Adrenal gland (tissue), 12 donors: ENCODE measurements around the gene ARFGEF2. TPM values are rescaled to one million over a fixed set of nuclear protein-coding genes. Genes with fewer than 3 reads are reported as not detected.
"Not testable (repeated sequence)": the region's sequence is repeated elsewhere in the genome, so short reads cannot be mapped to it uniquely, and the experiment has no call there.

Source experiments
- DNase-seq, 7 donors: peaks; one replicate each; pipeline ENCODE4 v3.0.0-alpha.2; 2019 to 2020
- H3K27ac ChIP-seq, 5 donors: fragments of 200-600 bp; sonication (generic) in 4 of 5; 1 replicate in 3 of 5; 2 replicates in 2 of 5; pipeline versions ENCODE4 v1.5.1 to v1.8.0; 2016 to 2020; ENCODE audit warnings: mild to moderate bottlenecking in 1 of 5
- H3K27me3 ChIP-seq: fragments of 200-600 bp; 2 replicates; pipeline ENCODE4 v1.8.0; 2021
- H3K36me3 ChIP-seq, 2 donors: fragments of 200-600 bp; replicated peaks in 1 of 2; 1 replicate in 1 of 2; 2 replicates in 1 of 2; pipeline versions ENCODE4 v1.5.1 to v1.8.0; 2018 to 2022
- H3K4me1 ChIP-seq, 2 donors: fragments of 200-600 bp; replicated peaks in 1 of 2; 1 replicate in 1 of 2; 2 replicates in 1 of 2; pipeline versions ENCODE4 v1.5.1 to v1.8.0; 2018 to 2021
- H3K4me3 ChIP-seq, 4 donors: fragments of 200-600 bp; sonication (generic) in 3 of 4; one replicate each; pipeline ENCODE4 v1.5.1; 2016 to 2018
- H3K9me3 ChIP-seq, 3 donors: fragments of 200-600 bp; sonication (generic) in 1 of 3; replicated peaks in 1 of 3; 1 replicate in 2 of 3; 2 replicates in 1 of 3; pipeline versions ENCODE4 v1.5.1 to v1.8.0; 2016 to 2021
- POLR2A ChIP-seq, 2 donors: fragments of 450-650 bp; IDR thresholded peaks; one replicate each; pipeline ENCODE4 v1.6.1; 2017; ENCODE audit warnings: antibody characterized with exemption in 2 of 2, mild to moderate bottlenecking in 2 of 2, moderate library complexity in 1 of 2
- WGBS, 4 donors: extraction: QIAGEN DNeasy Blood & Tissue Kit in 2 of 4; methylation state at CpG; one replicate each; pipeline versions ENCODE4 v1.1.5 to v1.1.7; 2013 to 2017; 5-methylcytosine and 5-hydroxymethylcytosine counted together
- intact Hi-C, 2 donors: fragments of 100-400 bp; cut with DNase I; formaldehyde crosslinking; loops; one replicate each; pipeline versions ENCODE4 v1.14.1 to v1.15.0; 2022 to 2023
- polyA plus RNA-seq, 3 donors: library from polyadenylated mRNA; stranded (reverse); fragments of 200-250 nt in 2 of 3; fragments of 350-450 nt in 1 of 3; fragmentation: Illumina TruSeq in 1 of 3; extraction: RNeasy Lipid Tissue Mini Kit (QIAGEN cat#74804) in 1 of 3; gene quantifications; one replicate each; pipeline ENCODE4 v1.2.3, GENCODE V29; 2013 to 2014
- total RNA-seq, 9 donors: library from RNA; depleted of rRNA in 4 of 9; stranded (reverse); fragments of >200 nt in 4 of 9; fragments of 120-200 nt in 1 of 9; fragmentation: NEBNext Ultra II Directional in 1 of 9; extraction: Animal tissue kit (Norgen Biotek cat#: 25700) in 1 of 9; gene quantifications; one replicate each; pipeline versions ENCODE4 v1.1.0 to v1.2.4, GENCODE V29; 2013 to 2023
- TF ChIP-seq, protein P1 (sequence below), 6 experiments: fragments of 450-650 bp in 4 of 6; fragments of 200-600 bp in 2 of 6; sonication (generic) in 1 of 6; IDR thresholded peaks; 1 replicate in 5 of 6; 2 replicates in 1 of 6; pipeline versions ENCODE4 v1.5.1 to v1.8.0; 2016 to 2021; ENCODE audit warnings: antibody characterized with exemption in 6 of 6, mild to moderate bottlenecking in 2 of 6, moderate library complexity in 1 of 6
- donor health status: healthy with polysubstance abuse.
- donor health status: Bipolar disorder and iron deficiency.
- donor health status: DM: yes; HTN: yes; CAD: no.
- donor health status: DM: no; HTN: no; CAD: no.
- donor health status: DM: no; HTN: no; CAD: no.
- donor health status: DM: yes; HTN: yes; CAD: no.

The ARFGEF2 gene
- total and polyA plus RNA-seq, 12 donors = 17.1 to 128 (median 69.3) TPM

DNA sequence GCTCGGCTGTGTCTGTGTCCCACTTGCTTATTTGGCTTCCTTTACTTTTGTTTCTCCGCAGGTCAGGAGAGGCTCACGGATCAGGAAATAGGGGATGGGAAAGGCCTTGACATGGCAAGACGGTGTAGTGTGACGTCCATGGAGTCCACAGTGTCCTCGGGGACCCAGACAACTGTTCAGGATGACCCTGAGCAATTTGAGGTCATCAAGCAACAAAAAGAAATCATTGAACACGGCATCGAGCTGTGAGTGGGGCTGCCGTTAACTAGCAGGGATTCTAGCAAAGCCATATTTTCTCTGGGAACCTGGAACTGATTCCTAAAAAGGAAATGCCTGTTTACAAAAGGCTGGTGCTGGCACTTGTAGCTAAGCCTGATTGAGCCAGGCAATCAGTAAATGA lies 54.4 kb downstream of the ARFGEF2 start:
- no peaks in the 10 kb centered on the region for H3K9me3 ChIP-seq
- peaks cover 0 to 51% of the 10 kb centered on the region in 2 donors for H3K36me3 ChIP-seq
- WGBS, 4 donors = 23 to 49% (median 38%) methylated on average over 9 of the region's 9 CpGs
- H3K4me1 ChIP-seq = peaks cover 6 to 11% of the 10 kb centered on the region in 2 donors
- DNase-seq = peak; percentile 61 to 89 (median 77)
- intact Hi-C loops = no loop called here
- H3K4me3 ChIP-seq = no peak overlapping the region
- peak overlapping the region; percentile 44 to 80 (median 64) for H3K27ac ChIP-seq
- TF ChIP-seq, protein P1, sequence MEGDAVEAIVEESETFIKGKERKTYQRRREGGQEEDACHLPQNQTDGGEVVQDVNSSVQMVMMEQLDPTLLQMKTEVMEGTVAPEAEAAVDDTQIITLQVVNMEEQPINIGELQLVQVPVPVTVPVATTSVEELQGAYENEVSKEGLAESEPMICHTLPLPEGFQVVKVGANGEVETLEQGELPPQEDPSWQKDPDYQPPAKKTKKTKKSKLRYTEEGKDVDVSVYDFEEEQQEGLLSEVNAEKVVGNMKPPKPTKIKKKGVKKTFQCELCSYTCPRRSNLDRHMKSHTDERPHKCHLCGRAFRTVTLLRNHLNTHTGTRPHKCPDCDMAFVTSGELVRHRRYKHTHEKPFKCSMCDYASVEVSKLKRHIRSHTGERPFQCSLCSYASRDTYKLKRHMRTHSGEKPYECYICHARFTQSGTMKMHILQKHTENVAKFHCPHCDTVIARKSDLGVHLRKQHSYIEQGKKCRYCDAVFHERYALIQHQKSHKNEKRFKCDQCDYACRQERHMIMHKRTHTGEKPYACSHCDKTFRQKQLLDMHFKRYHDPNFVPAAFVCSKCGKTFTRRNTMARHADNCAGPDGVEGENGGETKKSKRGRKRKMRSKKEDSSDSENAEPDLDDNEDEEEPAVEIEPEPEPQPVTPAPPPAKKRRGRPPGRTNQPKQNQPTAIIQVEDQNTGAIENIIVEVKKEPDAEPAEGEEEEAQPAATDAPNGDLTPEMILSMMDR (IDR thresholded peaks at IDR 0.05) = no peak
- TF ChIP-seq POLR2A (IDR thresholded peaks at IDR 0.05) = peak in 1 of 2 donors; percentile 31
- H3K27me3 ChIP-seq = no peaks in the 10 kb centered on the region

DNA sequence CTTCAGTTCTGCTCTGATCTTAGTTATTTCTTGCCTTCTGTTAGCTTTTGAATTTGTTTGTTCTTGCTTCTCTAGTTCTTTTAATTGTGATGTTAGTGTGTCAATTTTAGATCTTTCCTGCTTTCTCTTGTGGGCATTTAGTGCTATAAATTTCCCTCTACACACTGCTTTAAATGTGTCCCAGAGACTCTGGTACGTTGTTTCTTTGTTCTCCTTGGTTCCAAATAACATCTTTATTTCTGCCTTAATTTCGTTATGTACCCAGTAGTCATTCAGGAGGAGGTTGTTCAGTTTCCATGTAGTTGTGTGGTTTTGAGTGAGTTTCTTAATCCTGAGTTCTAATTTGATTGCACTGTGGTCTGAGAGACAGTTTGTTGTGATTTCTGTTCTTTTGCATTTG lies 58.5 kb downstream of the ARFGEF2 start:
- H3K4me1 ChIP-seq = peaks cover 17 to 19% of the 10 kb centered on the region in 2 donors
- H3K27me3 ChIP-seq, DNase-seq, H3K9me3 ChIP-seq, H3K27ac ChIP-seq, H3K4me3 ChIP-seq, intact Hi-C loops: not testable (repeated sequence)
- peaks cover 0 to 35% of the 10 kb centered on the region in 2 donors for H3K36me3 ChIP-seq
- WGBS, 4 donors = 89 to 95% (median 90%) methylated on average over 2 of the region's 2 CpGs

- 40 to 60% (median 43%) methylated on average over 5 of the region's 5 CpGs for WGBS, 4 donors
- no peaks in the 10 kb centered on the region for H3K27me3 ChIP-seq
- peaks cover 6 to 13% of the 10 kb centered on the region in 2 donors for H3K4me1 ChIP-seq
- no peak overlapping the region for H3K4me3 ChIP-seq
- DNase-seq = peak; percentile 83 to 96 (median 91)
- peak overlapping the region; percentile 42 to 84 (median 76) for H3K27ac ChIP-seq
- H3K9me3 ChIP-seq = no peaks in the 10 kb centered on the region
- intact Hi-C loops = no loop called here
- TF ChIP-seq POLR2A (IDR thresholded peaks at IDR 0.05) = no peak
- TF ChIP-seq, protein P1 (IDR thresholded peaks at IDR 0.05) = peak in 2 of 6 experiments; percentile 3 to 17
- peaks cover 0 to 54% of the 10 kb centered on the region in 2 donors for H3K36me3 ChIP-seq
Observed at GRCh38 chr20:48983423-48984400, 62.2 kb downstream of the ARFGEF2 start.

DNA sequence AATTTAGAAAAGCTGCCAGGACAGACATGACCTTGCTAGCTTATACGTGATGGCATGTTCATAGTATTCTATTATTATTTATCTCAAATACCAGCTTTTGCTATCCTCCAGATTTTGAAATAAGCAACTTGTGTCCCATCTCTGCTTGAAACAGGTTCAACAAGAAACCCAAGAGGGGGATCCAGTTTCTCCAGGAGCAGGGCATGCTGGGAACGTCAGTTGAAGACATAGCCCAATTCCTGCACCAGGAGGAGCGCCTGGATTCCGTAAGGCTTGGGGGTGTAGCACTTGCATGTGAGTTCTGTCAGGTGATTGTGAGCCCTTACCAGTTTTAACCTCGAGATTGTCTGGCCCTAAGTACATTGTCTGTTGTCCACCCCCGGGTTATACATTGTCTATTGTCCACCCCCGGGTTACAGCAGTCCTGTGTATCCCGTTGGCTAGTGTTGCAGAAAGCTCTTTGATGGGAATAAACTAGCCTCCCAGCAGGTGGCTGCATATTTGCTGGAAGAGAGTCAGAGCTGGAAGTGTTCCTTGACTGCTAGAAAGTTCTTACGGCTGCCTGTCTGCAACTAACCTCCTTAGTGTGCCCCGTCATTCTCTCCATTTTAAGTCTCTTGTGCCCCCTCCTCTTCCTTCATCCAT lies 63.2 kb downstream of the ARFGEF2 start:
- Histone ChIP-seq H3K9me3 (no peaks in the 10 kb centered on the region), H3K4me1 (peaks cover 6 to 13% of the 10 kb centered on the region in 2 donors), H3K27ac (peak overlapping the region in 4 of 5 donors; percentile 42 to 84 (median 76)), H3K36me3 (peaks cover 0 to 64% of the 10 kb centered on the region in 2 donors), H3K27me3 (no peaks in the 10 kb centered on the region), H3K4me3 (no peak overlapping the region)
- intact Hi-C loops = no loop called here
- no peak for TF ChIP-seq POLR2A (IDR thresholded peaks at IDR 0.05)
- TF ChIP-seq, protein P1 (IDR thresholded peaks at IDR 0.05) = no peak
- DNase-seq = no peak
- WGBS, 4 donors = 82 to 87% (median 84%) methylated on average over 5 to 10 of the region's 10 CpGs
